ENCODE data around the gene TMEM259. TPM values are rescaled to one million over a fixed set of nuclear protein-coding genes. Genes with fewer than 3 reads are reported as not detected.

The TMEM259 gene
- total and polyA plus RNA-seq, 9 of the 15 experiments (the other 6 are each of a cell fraction or from before 2014, with no cell fraction given): 0.52 to 231 (median 63.6) TPM

DNA sequence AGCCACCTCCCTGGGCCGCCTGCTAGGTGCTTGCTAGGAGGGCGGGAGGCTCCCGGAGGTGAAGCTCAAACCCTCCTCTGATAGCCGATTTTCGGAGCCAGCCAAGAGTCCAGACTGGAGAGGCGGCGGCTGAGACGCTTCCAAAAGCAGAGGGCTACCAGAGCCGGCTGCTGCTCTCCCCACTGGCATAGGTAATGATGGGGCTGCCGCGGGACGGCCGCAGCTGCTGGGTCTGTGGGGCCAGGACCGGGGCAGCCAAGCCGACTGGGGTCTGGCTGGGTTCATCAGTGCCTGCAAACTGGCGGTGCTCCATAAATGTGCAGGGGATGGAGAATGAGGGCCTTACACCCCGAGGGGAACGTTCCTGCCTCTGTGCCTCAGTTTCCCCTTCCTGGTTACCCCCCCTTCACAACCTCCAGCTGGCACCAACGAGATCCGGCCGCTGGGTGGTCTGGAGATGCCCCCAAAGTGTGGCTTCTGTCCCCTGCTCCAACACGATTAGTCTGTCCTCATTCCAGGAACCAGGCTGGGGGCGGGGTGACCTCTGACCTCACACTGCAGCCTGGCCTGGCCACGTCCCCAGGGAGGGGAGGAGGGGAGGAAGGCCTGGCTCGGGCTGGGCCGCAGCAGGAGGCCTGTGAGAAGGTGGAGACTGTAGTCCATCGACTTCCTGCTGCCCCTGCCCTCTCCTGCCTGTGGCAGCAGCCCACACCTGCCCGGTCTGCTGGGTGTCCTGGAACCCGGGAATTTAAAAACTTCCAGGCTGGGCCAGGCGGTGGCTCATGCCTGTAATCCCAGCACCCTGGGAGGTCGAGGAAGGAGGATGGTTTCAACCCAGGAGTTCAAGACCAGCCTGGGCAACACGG lies 40.6 kb downstream of the TMEM259 start (continued):
- TF ChIP-seq, protein P1, sequence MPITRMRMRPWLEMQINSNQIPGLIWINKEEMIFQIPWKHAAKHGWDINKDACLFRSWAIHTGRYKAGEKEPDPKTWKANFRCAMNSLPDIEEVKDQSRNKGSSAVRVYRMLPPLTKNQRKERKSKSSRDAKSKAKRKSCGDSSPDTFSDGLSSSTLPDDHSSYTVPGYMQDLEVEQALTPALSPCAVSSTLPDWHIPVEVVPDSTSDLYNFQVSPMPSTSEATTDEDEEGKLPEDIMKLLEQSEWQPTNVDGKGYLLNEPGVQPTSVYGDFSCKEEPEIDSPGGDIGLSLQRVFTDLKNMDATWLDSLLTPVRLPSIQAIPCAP (CRISPR knock-in tag; IDR thresholded peaks at IDR 0.05; ENCODE audit: borderline replicate concordance): no peak
- TF ChIP-seq MEF2D (tag; conservative IDR thresholded peaks at IDR 0.05; ENCODE audit: low read depth) (0 out of 2 replicates have a peak, but pooled peaks have one; percentile 33), DNMT1 (IDR thresholded peaks at IDR 0.05) (no peak), ZNF311 (CRISPR knock-in tag; IDR thresholded peaks at IDR 0.05) (peak; percentile 56), TOE1 (IDR thresholded peaks at IDR 0.05; ENCODE audit: borderline replicate concordance) (no peak), TOE1 (CRISPR knock-in tag; IDR thresholded peaks at IDR 0.05; ENCODE audit: borderline replicate concordance, low read depth) (no peak), CBX5 (IDR thresholded peaks at IDR 0.05; ENCODE audit: borderline replicate concordance, low read depth) (no peak), FOXM1 (IDR thresholded peaks at IDR 0.05; ENCODE audit: low read depth) (no peak), FOXM1 (CRISPR knock-in tag; IDR thresholded peaks at IDR 0.05; ENCODE audit: low read depth) (no peak), HDGF (IDR thresholded peaks at IDR 0.05) (no peak), E2F3 (CRISPR knock-in tag; IDR thresholded peaks at IDR 0.05) (no peak), POLR2A (conservative IDR thresholded peaks at IDR 0.05) (peak; percentile 63), ZNF253 (CRISPR knock-in tag; conservative IDR thresholded peaks at IDR 0.05) (no peak), STAT5A (IDR thresholded peaks at IDR 0.05; ENCODE audit: borderline replicate concordance, low read length) (peak; percentile 94), PHF20 (IDR thresholded peaks at IDR 0.05; ENCODE audit: partially characterized antibody) (no peak)
- TF ChIP-seq, protein P2, sequence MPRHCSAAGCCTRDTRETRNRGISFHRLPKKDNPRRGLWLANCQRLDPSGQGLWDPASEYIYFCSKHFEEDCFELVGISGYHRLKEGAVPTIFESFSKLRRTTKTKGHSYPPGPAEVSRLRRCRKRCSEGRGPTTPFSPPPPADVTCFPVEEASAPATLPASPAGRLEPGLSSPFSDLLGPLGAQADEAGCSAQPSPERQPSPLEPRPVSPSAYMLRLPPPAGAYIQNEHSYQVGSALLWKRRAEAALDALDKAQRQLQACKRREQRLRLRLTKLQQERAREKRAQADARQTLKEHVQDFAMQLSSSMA (CRISPR knock-in tag; IDR thresholded peaks at IDR 0.05): no peak
- TF ChIP-seq, protein P3, sequence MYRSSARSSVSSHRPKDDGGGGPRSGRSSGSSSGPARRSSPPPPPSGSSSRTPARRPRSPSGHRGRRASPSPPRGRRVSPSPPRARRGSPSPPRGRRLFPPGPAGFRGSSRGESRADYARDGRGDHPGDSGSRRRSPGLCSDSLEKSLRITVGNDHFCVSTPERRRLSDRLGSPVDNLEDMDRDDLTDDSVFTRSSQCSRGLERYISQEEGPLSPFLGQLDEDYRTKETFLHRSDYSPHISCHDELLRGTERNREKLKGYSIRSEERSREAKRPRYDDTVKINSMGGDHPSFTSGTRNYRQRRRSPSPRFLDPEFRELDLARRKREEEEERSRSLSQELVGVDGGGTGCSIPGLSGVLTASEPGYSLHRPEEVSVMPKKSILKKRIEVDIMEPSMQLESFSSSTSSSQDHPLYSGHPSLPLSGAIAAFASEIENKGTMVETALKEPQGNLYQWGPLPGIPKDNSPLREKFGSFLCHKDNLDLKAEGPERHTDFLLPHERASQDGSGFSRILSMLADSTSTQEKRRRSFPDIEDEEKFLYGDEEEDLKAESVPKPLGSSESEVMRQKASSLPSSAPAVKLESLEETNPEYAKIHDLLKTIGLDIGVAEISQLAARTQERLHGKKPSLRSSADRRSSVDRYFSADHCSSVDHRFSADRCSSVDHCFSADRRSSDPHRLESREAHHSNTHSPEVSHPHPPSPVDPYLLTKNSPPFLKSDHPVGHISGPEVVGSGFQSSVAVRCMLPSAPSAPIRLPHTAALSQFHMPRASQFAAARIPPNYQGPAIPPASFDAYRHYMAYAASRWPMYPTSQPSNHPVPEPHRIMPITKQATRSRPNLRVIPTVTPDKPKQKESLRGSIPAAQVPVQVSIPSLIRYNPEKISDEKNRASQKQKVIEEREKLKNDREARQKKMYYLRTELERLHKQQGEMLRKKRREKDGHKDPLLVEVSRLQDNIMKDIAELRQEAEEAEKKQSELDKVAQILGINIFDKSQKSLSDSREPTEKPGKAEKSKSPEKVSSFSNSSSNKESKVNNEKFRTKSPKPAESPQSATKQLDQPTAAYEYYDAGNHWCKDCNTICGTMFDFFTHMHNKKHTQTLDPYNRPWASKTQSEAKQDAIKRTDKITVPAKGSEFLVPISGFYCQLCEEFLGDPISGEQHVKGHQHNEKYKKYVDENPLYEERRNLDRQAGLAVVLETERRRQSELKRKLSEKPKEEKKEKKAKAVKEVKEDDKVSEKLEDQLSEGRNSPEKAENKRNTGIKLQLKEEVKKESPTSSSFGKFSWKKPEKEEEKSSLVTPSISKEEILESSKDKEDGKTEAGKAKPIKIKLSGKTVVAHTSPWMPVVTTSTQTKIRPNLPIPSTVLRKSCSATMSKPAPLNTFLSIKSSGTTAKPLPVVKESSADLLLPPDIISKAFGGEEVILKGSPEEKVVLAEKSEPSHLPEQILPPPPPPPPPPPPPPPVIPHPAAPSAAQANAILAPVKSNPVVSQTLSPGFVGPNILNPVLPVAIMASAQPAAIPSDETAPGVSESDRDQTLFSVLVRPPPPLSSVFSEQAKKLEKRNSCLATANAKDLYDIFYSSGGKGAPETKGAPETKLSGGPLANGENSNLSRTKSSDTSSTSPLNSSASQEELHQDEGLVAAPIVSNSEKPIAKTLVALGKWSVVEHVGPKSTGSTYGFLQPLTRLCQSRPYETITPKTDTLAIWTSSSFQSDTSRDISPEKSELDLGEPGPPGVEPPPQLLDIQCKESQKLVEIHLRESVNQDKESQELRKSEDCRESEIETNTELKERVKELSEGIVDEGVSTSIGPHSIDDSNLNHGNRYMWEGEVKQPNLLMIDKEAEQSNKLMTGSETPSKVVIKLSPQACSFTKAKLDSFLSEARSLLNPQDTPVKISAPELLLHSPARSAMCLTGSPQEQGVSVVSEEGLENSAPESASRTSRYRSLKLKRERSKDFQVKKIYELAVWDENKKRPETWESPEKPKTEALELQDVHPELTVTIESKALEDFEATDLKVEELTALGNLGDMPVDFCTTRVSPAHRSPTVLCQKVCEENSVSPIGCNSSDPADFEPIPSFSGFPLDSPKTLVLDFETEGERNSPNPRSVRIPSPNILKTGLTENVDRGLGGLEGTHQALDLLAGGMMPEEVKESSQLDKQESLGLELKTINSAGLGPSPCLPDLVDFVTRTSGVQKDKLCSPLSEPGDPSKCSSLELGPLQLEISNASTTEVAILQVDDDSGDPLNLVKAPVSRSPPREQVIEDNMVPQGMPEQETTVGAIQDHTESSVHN (IDR thresholded peaks at IDR 0.05; ENCODE audit: borderline replicate concordance in 1 of 2, low read depth in 1 of 2): no peak
- TF ChIP-seq, protein P4, sequence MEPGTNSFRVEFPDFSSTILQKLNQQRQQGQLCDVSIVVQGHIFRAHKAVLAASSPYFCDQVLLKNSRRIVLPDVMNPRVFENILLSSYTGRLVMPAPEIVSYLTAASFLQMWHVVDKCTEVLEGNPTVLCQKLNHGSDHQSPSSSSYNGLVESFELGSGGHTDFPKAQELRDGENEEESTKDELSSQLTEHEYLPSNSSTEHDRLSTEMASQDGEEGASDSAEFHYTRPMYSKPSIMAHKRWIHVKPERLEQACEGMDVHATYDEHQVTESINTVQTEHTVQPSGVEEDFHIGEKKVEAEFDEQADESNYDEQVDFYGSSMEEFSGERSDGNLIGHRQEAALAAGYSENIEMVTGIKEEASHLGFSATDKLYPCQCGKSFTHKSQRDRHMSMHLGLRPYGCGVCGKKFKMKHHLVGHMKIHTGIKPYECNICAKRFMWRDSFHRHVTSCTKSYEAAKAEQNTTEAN (CRISPR knock-in tag; IDR thresholded peaks at IDR 0.05): no peak
